Activated CD4-positive, alpha-beta T cell treated with anti-CD3 and anti-CD28 coated beads, Interleukin-2, amount 10 ng/mL, durations not matched to agents 24 days and 14 days (primary cell): ENCODE measurements around the gene SV2B. TPM values are rescaled to one million over a fixed set of nuclear protein-coding genes. Genes with fewer than 3 reads are reported as not detected.

Source experiments
- DNase-seq: peaks from one replicate; pipeline ENCODE4 v3.0.0; 2022
- H3K27ac Mint-ChIP-seq: one replicate; pipeline ENCODE4 v1.8.0; 2022; ENCODE audit warnings: mild to moderate bottlenecking, mixed read lengths
- H3K27me3 Mint-ChIP-seq: one replicate; pipeline ENCODE4 v1.8.0; 2022; ENCODE audit warnings: mixed read lengths
- H3K36me3 Mint-ChIP-seq: one replicate; pipeline ENCODE4 v1.8.0; 2022; ENCODE audit warnings: low read depth, mild to moderate bottlenecking, mixed read lengths
- H3K4me1 Mint-ChIP-seq: one replicate; pipeline ENCODE4 v1.8.0; 2021; ENCODE audit warnings: mixed read lengths
- H3K4me3 Mint-ChIP-seq: one replicate; pipeline ENCODE4 v1.8.0; 2022; ENCODE audit warnings: mild to moderate bottlenecking, moderate library complexity, mixed read lengths
- H3K9me3 Mint-ChIP-seq: one replicate; pipeline ENCODE4 v1.8.0; 2021; ENCODE audit warnings: mixed read lengths
- intact Hi-C: fragments of 100-400 bp; cut with micrococcal nuclease; formaldehyde crosslinking; loops from one replicate; pipeline ENCODE4 v1.15.1; 2023
- total RNA-seq: library from RNA; stranded (reverse); gene quantifications from 2 replicates; pipeline ENCODE4 v1.2.3, GENCODE V29; 2022

Gene SV2B
- total RNA-seq, 1 donor from 2014 or later, result 0.07 TPM

DNA sequence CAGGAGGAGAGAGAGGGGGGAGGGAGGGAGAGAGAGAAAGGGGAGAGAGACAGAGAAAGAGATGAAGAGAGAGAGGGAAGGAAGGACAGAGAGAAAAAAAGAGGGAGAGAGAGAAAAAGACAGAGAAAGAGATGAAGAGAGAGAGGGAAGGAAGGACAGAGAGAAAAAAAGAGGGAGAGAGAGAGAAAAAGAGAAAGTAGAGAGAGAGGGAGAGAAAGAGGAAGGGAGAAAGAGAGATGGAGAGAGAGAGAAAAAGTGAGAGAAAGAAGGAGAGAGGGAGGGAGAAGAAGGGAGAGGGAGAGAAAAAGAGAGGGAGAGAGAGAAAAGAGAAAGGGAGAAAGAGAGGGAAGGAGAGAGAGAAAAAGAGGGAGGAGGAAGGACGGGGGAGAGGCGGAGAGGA lies 204.2 kb downstream of the SV2B start:
- Mint-ChIP-seq H3K36me3 (no peaks in the 10 kb centered on the region), H3K27ac (no peak overlapping the region), H3K4me3 (no peak overlapping the region), H3K4me1 (peaks cover 33% of the 10 kb centered on the region), H3K27me3 (peaks cover 64% of the 10 kb centered on the region), H3K9me3 (no peaks in the 10 kb centered on the region)
- intact Hi-C loops, result loop anchor here (5.0 kb wide), 1 partner anchor 638 kb away; no protein-coding TSS in a partner anchor
- no peak for DNase-seq

DNA sequence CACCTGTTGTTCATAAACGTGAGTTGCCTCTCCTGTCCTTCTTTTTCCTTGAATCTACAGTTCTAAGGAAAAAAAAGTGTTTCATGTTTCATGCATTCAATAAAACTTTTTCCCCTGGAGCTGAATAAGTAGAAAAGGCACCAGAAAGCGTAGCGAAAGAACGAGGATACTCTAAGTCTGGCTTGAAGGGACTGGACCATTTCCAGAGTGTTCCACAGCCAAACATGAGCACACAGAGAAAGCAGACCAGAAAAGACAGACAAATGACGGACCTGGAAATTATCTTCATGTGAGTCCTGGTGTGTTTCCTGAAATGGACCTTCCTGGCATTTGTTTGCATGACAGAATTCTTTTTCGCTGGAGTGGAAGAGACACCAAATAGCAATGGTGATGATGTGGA lies 204.7 kb downstream of the SV2B start:
- no peak overlapping the region for H3K4me3 Mint-ChIP-seq
- no peaks in the 10 kb centered on the region for H3K9me3 Mint-ChIP-seq
- no peaks in the 10 kb centered on the region for H3K36me3 Mint-ChIP-seq
- intact Hi-C loops, result loop anchor here (5.0 kb wide), 1 partner anchor 638 kb away; no protein-coding TSS in a partner anchor
- H3K27me3 Mint-ChIP-seq, result peaks cover 67% of the 10 kb centered on the region
- H3K27ac Mint-ChIP-seq, result no peak overlapping the region
- DNase-seq, result no peak
- H3K4me1 Mint-ChIP-seq, result peaks cover 38% of the 10 kb centered on the region

DNA sequence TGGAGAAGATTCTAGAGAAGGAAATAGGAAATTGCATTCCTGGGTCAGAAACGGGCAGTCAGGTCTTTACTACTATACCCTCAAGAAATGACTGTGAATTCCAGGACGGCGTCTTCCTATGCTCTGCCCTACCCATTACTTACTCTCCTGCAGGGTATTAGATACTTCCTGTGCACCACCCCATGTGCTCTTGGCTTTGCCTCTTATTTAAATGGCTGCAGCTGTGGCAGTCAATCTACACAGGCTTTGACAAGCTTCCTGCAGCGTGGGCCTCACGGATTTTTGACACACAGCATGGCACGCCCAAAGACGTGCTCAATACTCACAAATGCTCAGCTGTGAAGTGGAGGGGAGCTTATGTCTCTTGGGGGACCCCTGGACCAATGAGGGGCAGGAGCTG lies 206.1 kb downstream of the SV2B start:
- H3K27me3 Mint-ChIP-seq, result peaks cover 58% of the 10 kb centered on the region
- DNase-seq, result no peak
- H3K36me3 Mint-ChIP-seq, result no peaks in the 10 kb centered on the region
- H3K4me1 Mint-ChIP-seq, result peaks cover 40% of the 10 kb centered on the region
- intact Hi-C loops, result no loop called here
- no peak overlapping the region for H3K4me3 Mint-ChIP-seq
- H3K9me3 Mint-ChIP-seq, result no peaks in the 10 kb centered on the region
- no peak overlapping the region for H3K27ac Mint-ChIP-seq

DNA sequence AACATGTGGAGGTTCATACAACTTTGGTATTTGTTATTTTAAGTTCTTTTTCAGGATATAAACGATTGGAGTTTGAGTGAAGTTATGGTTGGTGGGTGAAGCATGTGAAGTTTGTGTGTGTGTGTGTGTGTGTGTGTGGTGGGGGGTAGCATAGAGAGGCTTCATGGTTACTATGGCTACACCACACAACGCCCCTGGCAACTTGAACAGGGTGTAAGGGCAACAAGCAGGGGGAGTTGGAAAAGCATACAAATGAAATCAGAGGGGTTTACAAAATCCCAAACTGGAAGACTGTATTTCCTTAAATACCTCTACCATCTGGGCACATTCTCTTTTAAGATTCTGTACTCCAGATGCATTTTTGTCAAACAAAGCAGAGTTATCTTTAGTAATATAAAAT lies 207.5 kb downstream of the SV2B start:
- Mint-ChIP-seq H3K9me3 (no peaks in the 10 kb centered on the region), H3K36me3 (no peaks in the 10 kb centered on the region), H3K4me1 (peaks cover 50% of the 10 kb centered on the region), H3K4me3 (no peak overlapping the region), H3K27me3 (peaks cover 52% of the 10 kb centered on the region), H3K27ac (no peak overlapping the region)
- intact Hi-C loops, result no loop called here
- no peak for DNase-seq

DNA sequence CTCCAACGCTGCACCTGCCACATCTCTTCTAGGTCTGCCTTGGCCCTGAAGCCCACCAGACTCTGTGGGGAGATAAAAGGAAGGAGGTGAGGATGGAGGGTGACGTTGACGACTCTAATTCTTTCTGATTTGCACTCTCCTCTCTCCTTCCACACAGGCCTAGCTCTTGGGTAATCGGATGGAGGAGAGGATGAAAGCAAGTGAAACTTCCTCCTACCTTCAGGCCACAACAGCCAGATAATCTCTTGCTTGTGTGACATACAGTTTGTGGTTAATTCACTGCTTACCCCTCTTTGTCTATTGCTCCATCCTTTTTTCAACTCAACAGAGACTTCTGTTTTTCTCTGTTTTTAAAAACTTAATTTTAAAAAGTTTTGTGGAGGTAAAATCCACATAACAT lies 208.1 kb downstream of the SV2B start:
- Mint-ChIP-seq H3K9me3 (peaks cover under 1% of the 10 kb centered on the region), H3K27me3 (peaks cover 55% of the 10 kb centered on the region), H3K4me1 (peaks cover 50% of the 10 kb centered on the region), H3K4me3 (no peak overlapping the region), H3K27ac (no peak overlapping the region), H3K36me3 (no peaks in the 10 kb centered on the region)
- peak; percentile 68 for DNase-seq
- intact Hi-C loops, result no loop called here

DNA sequence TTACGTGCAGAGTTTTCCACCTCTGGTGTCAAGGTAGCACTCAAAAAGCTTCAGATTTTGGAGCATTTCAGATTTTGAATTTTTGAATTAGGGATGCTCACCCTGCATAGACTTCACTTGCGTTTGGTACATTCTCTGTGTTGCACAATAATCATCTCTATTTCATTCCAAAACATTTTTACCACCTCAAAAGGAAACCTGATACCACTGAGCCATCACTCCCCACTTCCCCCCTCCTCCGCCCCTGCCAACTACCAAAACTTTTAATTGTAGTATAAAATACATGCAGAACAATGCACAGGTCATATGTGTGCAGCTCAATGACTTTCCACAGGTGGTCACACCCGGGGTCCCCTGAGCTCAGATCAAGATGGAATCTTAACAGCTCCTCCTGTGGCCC lies 208.8 kb downstream of the SV2B start:
- DNase-seq, result peak; percentile 56
- intact Hi-C loops, result loop anchor here (1.0 kb wide), 1 partner anchor 161 kb away; no protein-coding TSS in a partner anchor

DNA sequence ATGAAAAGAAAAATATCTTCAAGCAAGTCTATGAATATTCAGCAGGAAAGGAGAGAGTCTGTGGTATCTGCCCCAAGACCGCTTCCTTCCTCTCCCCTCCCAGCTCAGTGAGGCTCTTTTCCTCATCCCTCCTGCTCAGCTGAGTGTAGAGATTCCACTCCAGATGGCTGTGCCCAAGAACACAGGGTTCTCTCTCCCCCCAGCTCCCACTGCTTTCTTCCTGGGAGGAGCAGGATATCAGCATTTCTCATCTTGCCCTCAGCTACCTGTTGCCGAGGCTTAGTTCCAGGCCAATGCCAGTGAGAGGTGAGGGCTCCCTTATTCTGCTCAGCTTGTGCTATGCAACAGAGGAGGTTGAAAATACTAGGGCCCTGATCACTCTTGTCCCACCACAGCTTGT lies 211.9 kb downstream of the SV2B start:
- peaks cover 5% of the 10 kb centered on the region for H3K9me3 Mint-ChIP-seq
- H3K4me3 Mint-ChIP-seq, result peak overlapping the region; percentile 58
- peak; percentile 79 for DNase-seq
- intact Hi-C loops, result no loop called here
- H3K27ac Mint-ChIP-seq, result no peak overlapping the region
- peaks cover 44% of the 10 kb centered on the region for H3K27me3 Mint-ChIP-seq
- H3K36me3 Mint-ChIP-seq, result no peaks in the 10 kb centered on the region
- peaks cover 40% of the 10 kb centered on the region for H3K4me1 Mint-ChIP-seq

More for the DNA sequence above, 208.8 kb downstream of the SV2B start:
- H3K27me3 Mint-ChIP-seq, result peaks cover 54% of the 10 kb centered on the region
- H3K4me3 Mint-ChIP-seq, result peak overlapping the region; percentile 7
- no peaks in the 10 kb centered on the region for H3K36me3 Mint-ChIP-seq
- peaks cover 5% of the 10 kb centered on the region for H3K9me3 Mint-ChIP-seq
- H3K4me1 Mint-ChIP-seq, result peaks cover 47% of the 10 kb centered on the region
- H3K27ac Mint-ChIP-seq, result no peak overlapping the region

DNA sequence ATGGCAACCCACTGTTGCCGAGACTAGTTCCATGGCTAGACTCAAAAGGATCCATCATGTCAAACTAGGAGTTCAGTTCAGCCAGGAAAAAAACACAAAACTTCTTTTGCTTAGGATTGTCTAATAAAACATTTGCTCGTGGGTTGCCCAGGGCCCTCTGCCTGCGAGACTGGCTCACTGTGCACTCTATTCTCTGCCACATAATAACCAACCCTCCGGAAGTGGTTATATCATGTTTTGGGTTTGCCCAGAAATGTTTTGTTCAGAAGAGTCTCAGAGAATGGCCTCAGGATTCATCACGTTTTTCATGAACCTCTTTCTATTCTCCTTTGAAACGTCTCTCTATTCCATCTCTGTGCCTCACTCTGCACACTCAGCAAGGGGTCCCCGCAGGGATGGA lies 216.1 kb downstream of the SV2B start:
- no peak overlapping the region for H3K27ac Mint-ChIP-seq
- intact Hi-C loops, result no loop called here
- peaks cover 34% of the 10 kb centered on the region for H3K4me1 Mint-ChIP-seq
- H3K36me3 Mint-ChIP-seq, result no peaks in the 10 kb centered on the region
- no peak overlapping the region for H3K4me3 Mint-ChIP-seq
- H3K27me3 Mint-ChIP-seq, result peaks cover 38% of the 10 kb centered on the region
- H3K9me3 Mint-ChIP-seq, result peaks cover 5% of the 10 kb centered on the region
- DNase-seq, result no peak

DNA sequence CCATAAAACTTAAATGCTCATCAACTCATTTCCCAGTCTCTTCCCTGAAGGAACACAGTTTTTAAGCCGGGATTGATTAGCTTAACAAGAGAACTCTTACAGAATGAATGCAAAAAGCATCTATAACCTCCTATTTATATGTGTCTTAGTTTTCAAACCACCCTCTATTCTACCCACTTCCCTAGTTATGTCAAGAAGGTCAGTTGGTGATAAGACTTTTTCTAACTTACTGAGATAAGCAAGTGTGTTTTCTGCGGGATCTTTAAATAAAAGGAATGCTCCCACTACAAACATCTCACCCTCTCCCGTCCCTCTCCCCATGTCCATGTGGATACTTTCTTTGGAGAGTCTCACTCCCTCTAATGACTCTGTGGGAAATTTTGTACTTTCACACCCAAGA lies 218.5 kb downstream of the SV2B start:
- H3K4me3 Mint-ChIP-seq, result no peak overlapping the region
- peaks cover under 1% of the 10 kb centered on the region for H3K9me3 Mint-ChIP-seq
- peaks cover 17% of the 10 kb centered on the region for H3K4me1 Mint-ChIP-seq
- intact Hi-C loops, result no loop called here
- no peaks in the 10 kb centered on the region for H3K36me3 Mint-ChIP-seq
- H3K27ac Mint-ChIP-seq, result no peak overlapping the region
- DNase-seq, result no peak
- H3K27me3 Mint-ChIP-seq, result peaks cover 34% of the 10 kb centered on the region

DNA sequence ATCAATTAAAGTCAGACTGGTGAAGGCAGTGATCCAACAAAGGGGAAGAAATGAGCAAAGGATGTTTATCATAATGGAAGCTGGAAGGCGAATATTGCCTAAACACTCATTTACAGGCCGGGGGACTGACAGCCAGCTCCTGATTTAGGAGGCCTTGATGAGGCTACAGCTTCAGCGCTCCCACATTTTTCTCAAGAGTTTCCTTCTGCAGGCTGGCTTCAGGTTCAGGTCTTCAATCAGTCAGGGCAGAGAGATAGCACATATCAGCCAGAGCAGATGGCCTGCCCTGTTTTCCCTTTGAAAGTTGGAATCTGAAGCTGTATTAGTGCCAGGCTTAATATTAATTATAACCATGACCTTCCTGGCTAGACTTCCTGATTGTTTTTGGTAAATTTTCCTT lies 218.9 kb downstream of the SV2B start:
- no peak for DNase-seq
- no peak overlapping the region for H3K4me3 Mint-ChIP-seq
- H3K9me3 Mint-ChIP-seq, result peaks cover 2% of the 10 kb centered on the region
- peaks cover 36% of the 10 kb centered on the region for H3K27me3 Mint-ChIP-seq
- peaks cover 17% of the 10 kb centered on the region for H3K4me1 Mint-ChIP-seq
- intact Hi-C loops, result no loop called here
- H3K36me3 Mint-ChIP-seq, result no peaks in the 10 kb centered on the region
- no peak overlapping the region for H3K27ac Mint-ChIP-seq

DNA sequence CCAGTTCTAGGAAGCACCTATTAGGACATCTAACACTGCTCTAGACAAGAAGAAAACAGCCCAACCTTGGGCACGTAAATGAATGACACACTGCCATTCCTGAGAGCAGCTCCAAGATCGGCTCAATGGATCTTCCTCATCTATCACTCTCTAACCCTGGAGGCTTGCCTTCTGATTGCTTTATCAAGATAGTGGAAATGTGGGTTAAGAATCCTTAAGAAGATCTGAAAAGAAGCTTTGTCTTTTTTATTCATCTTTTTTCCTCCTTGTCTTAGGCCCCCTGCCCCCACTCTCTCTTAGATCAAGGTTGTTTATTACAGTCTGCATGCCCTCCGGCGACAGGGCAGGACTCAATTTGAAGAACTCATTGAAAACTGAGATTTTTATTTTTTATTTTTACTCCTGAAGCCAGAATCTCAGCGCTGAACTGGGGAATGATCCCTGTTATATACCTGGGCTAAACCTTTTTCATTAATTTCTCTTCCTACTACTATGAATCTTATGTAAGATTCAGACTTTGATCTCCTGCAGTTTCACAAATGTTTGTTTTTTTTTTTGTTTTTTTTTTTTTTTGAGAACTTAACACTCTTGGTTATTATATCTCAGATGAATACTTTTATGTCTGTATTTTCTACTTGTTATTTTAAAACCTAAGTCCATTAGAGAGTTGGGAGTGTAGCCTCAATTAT lies 219.5 kb downstream of the SV2B start:
- intact Hi-C loops, result no loop called here
- H3K4me1 Mint-ChIP-seq, result peaks cover 17% of the 10 kb centered on the region
- no peaks in the 10 kb centered on the region for H3K36me3 Mint-ChIP-seq
- H3K27ac Mint-ChIP-seq, result no peak overlapping the region
- no peak for DNase-seq
- peaks cover 6% of the 10 kb centered on the region for H3K9me3 Mint-ChIP-seq
- no peak overlapping the region for H3K4me3 Mint-ChIP-seq
- H3K27me3 Mint-ChIP-seq, result peaks cover 37% of the 10 kb centered on the region

DNA sequence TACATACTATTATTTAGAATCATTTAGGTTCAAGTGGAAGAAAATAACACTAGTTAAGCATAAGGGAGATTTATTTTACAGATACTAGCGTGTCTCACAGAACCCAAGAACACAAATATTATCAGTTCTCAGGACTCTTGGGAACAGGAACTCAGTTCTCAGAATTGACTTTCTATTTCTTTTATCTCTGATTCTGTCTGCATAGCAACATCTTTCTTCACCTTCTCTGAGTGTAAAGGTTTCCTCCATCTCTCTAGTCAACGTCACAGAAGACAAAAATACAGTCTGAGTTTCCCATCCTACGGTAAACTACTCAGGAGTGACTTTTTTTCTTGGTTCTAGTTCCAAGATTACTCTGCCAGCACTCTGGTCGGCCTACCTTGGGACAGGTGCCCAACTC lies 220.0 kb downstream of the SV2B start:
- Mint-ChIP-seq H3K36me3 (no peaks in the 10 kb centered on the region), H3K27me3 (peaks cover 38% of the 10 kb centered on the region), H3K4me1 (peaks cover 17% of the 10 kb centered on the region), H3K27ac (no peak overlapping the region), H3K9me3 (peaks cover 7% of the 10 kb centered on the region), H3K4me3 (peak overlapping the region; percentile 21)
- intact Hi-C loops, result no loop called here
- no peak for DNase-seq

DNA sequence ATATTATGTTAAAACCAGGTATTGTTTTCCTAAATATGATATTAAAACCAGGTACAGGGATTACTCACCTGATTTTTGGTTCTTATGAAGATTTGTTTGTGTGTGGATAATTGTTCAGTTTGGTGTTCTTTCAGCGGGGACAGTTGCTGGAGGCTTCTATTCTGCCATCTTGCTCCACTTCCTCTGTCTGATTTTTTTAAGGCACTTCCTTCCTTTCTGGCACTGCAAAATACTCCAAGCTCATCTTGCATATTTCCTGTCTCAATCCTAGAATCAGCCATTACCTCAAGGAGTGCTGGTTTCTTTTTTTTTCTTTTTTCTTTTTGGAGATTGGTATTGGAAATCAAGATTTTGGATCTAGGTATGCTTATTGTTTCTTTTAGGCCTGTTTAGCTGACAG lies 229.9 kb downstream of the SV2B start:
- DNase-seq, result no peak
- H3K36me3 Mint-ChIP-seq, result no peaks in the 10 kb centered on the region
- H3K4me1 Mint-ChIP-seq, result peaks cover 4% of the 10 kb centered on the region
- H3K9me3 Mint-ChIP-seq, result peaks cover 12% of the 10 kb centered on the region
- intact Hi-C loops, result no loop called here
- peaks cover 20% of the 10 kb centered on the region for H3K27me3 Mint-ChIP-seq
- H3K4me3 Mint-ChIP-seq, result no peak overlapping the region
- H3K27ac Mint-ChIP-seq, result no peak overlapping the region

DNA sequence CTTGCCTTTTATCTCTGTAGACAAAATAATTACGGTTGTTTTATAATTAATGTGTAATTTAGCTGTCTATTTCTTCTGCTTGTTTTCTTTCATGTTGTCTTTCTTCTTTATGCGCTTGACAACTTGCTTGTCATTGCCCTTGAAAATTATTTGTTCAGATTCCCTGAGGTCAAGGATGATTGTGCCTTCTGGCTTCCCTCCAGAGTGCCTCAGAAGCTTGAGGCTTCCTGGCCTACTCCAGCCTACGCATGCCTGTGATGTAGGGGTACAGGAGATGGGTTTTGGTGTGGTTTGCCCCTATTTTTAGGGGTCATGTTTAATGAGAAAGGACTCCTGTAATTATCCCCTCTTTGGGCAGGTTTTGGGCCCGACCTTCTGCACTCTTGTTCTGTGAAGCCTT lies 231.5 kb downstream of the SV2B start:
- intact Hi-C loops, result no loop called here
- Mint-ChIP-seq H3K4me3 (no peak overlapping the region), H3K36me3 (no peaks in the 10 kb centered on the region), H3K27me3 (peaks cover 20% of the 10 kb centered on the region), H3K9me3 (peaks cover 3% of the 10 kb centered on the region), H3K27ac (no peak overlapping the region), H3K4me1 (peaks cover 8% of the 10 kb centered on the region)
- DNase-seq, result no peak

DNA sequence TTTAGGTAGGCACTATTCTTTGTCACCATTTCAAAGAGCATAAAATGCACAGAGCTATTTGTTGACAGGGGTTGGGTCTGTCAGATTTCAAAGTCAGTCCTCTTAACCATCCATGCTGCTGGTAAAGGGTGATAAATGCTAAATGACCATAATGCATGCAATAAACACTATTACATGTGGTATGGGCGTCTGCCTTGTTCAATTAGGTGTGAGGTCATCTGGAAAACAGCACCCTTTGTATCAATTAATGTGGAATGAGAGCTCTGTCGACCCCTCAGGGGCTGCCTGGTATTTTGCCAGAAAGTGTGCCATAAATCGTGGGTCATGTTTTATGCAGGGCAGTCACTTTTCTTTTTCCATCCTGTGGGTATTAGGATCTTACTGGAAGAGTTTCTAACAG lies 235.6 kb downstream of the SV2B start:
- intact Hi-C loops, result no loop called here
- H3K27me3 Mint-ChIP-seq, result peaks cover 23% of the 10 kb centered on the region
- H3K36me3 Mint-ChIP-seq, result no peaks in the 10 kb centered on the region
- no peak for DNase-seq
- H3K27ac Mint-ChIP-seq, result no peak overlapping the region
- H3K4me3 Mint-ChIP-seq, result no peak overlapping the region
- no peaks in the 10 kb centered on the region for H3K9me3 Mint-ChIP-seq
- H3K4me1 Mint-ChIP-seq, result peaks cover 7% of the 10 kb centered on the region
